Measurements from ENCODE around the gene TRABD2A.
A peak's percentile ranks its signal among the peaks of the same experiment; 100 is the strongest.
"Not testable (repeated sequence)": the region's sequence is repeated elsewhere in the genome, so short reads cannot be mapped to it uniquely, and the experiment has no call there.

TRABD2A gene

GRCh38 chr2:84878896-84879583, 1.8 kb downstream of the TRABD2A start:
- no peak for DNase-seq

- DNase-seq, result no peak
Measured at GRCh38 chr2:84878459-84878858, 2.4 kb downstream of the TRABD2A start.

GRCh38 chr2:84876369-84876768, 4.5 kb downstream of the TRABD2A start:
- DNase-seq, result no peak

- DNase-seq, result not testable (repeated sequence)
Measured at GRCh38 chr2:84875619-84876018, 5.3 kb downstream of the TRABD2A start.

GRCh38 chr2:84875213-84875560, 5.7 kb downstream of the TRABD2A start:
- no peak for DNase-seq

- no peak for DNase-seq
Measured at GRCh38 chr2:84874381-84875212, 6.3 kb downstream of the TRABD2A start.

- DNase-seq, result no peak
Measured at GRCh38 chr2:84873350-84873749, 7.5 kb downstream of the TRABD2A start.

- not testable (repeated sequence) for DNase-seq
Measured at GRCh38 chr2:84872691-84873090, 8.2 kb downstream of the TRABD2A start.

GRCh38 chr2:84870306-84870705, 10.6 kb downstream of the TRABD2A start:
- DNase-seq, result no peak

GRCh38 chr2:84868327-84868726, 12.6 kb downstream of the TRABD2A start:
- DNase-seq, result not testable (repeated sequence)

- DNase-seq, result no peak
Measured at GRCh38 chr2:84866122-84866521, 14.8 kb downstream of the TRABD2A start.

GRCh38 chr2:84865181-84865783, 15.6 kb downstream of the TRABD2A start:
- DNase-seq, result peak in 1 of 5 donors; percentile 62

- no peak for DNase-seq
Measured at GRCh38 chr2:84862006-84862405, 18.9 kb downstream of the TRABD2A start.

- no peak for DNase-seq
Measured at GRCh38 chr2:84861539-84861938, 19.3 kb downstream of the TRABD2A start.

- DNase-seq, result no peak
Measured at GRCh38 chr2:84858937-84859336, 21.9 kb downstream of the TRABD2A start.

- no peak for DNase-seq
Measured at GRCh38 chr2:84858123-84858522, 22.8 kb downstream of the TRABD2A start.

GRCh38 chr2:84857566-84857965, 23.3 kb downstream of the TRABD2A start:
- DNase-seq, result no peak

GRCh38 chr2:84856787-84857186, 24.1 kb downstream of the TRABD2A start:
- DNase-seq, result peak in 1 of 5 donors; percentile 67

- no peak for DNase-seq
Measured at GRCh38 chr2:84855731-84856130, 25.2 kb downstream of the TRABD2A start.

- no peak for DNase-seq
Measured at GRCh38 chr2:84854850-84855249, 26.0 kb downstream of the TRABD2A start.

- no peak for DNase-seq
Measured at GRCh38 chr2:84851876-84852275, 29.0 kb downstream of the TRABD2A start.

GRCh38 chr2:84850471-84850870, 30.4 kb downstream of the TRABD2A start:
- DNase-seq, result no peak

GRCh38 chr2:84849271-84849952, 31.5 kb downstream of the TRABD2A start:
- peak in 3 of 5 donors; percentile 22 to 64 (median 26) for DNase-seq

Data from T-helper 1 cell (primary cell).